K562 (cell line): ENCODE measurements around the gene PI16. TPM values are rescaled to one million over a fixed set of nuclear protein-coding genes. Genes with fewer than 3 reads are reported as not detected.

Source experiments
- CREB1 ChIP-seq, 2 experiments: sonication (generic) in 1 of 2; formaldehyde crosslinking in 1 of 2; IDR thresholded peaks; 2 replicates each; pipeline versions ENCODE4 v1.6.1 to v1.8.0; 2012 to 2022; ENCODE audit warnings: inconsistent platforms in 1 of 2, mild to moderate bottlenecking in 1 of 2, missing genetic modification reagents in 1 of 2, moderate library complexity in 1 of 2
- ETS1 ChIP-seq: conservative IDR thresholded peaks from 2 replicates; pipeline ENCODE4 v1.6.1; 2011; ENCODE audit warnings: low read depth, mild to moderate bottlenecking, low read length; ENCODE audit not compliant: control insufficient read depth
- FOXP1 ChIP-seq: sonication (generic); formaldehyde crosslinking; IDR thresholded peaks from 2 replicates; pipeline ENCODE4 v1.8.0; 2022; ENCODE audit warnings: mild to moderate bottlenecking, missing genetic modification reagents
- HDAC2 ChIP-seq: fragments of 450-650 bp; IDR thresholded peaks from 2 replicates; pipeline ENCODE4 v1.6.1; 2016; ENCODE audit warnings: mild to moderate bottlenecking
- MAFK ChIP-seq: IDR thresholded peaks from 2 replicates; pipeline ENCODE4 v1.6.1; 2011; ENCODE audit warnings: low read length, improper control_type of control experiment
- MCM3 ChIP-seq: fragments of 450-650 bp; IDR thresholded peaks from 2 replicates; pipeline ENCODE4 v1.6.1; 2016
- MTA2 ChIP-seq: fragments of 450-650 bp; IDR thresholded peaks from 2 replicates; pipeline ENCODE4 v1.6.1; 2016; ENCODE audit warnings: low read depth
- RBM17 ChIP-seq: fragments of 200-400 bp; formaldehyde crosslinking; IDR thresholded peaks from 2 replicates; pipeline ENCODE4 v1.6.1; 2017; ENCODE audit warnings: low read depth, mild to moderate bottlenecking, low read length, borderline replicate concordance
- RCOR1 ChIP-seq, 2 experiments: IDR thresholded peaks; 2 replicates each; pipeline ENCODE4 v1.6.1; 2012; ENCODE audit warnings: low read depth in 2 of 2, low read length in 2 of 2, borderline replicate concordance in 1 of 2, improper control_type of control experiment in 1 of 2
- TBL1XR1 ChIP-seq, 2 experiments: IDR thresholded peaks; 2 replicates each; pipeline ENCODE4 v1.6.1; 2012; ENCODE audit warnings: improper control_type of control experiment in 2 of 2, low read length in 2 of 2, mild to moderate bottlenecking in 1 of 2
- TFAP4 ChIP-seq: sonication (generic); formaldehyde crosslinking; IDR thresholded peaks from 2 replicates; pipeline ENCODE4 v1.8.0; 2022; ENCODE audit warnings: missing genetic modification reagents, mild to moderate bottlenecking, moderate library complexity, borderline replicate concordance
- ZBTB40 ChIP-seq, 2 experiments: fragments of 450-650 bp in 1 of 2; sonication (generic) in 1 of 2; formaldehyde crosslinking in 1 of 2; IDR thresholded peaks; 2 replicates each; pipeline versions ENCODE4 v1.7.1 to v1.9.0; 2016 to 2022; ENCODE audit warnings: inconsistent platforms in 1 of 2, mild to moderate bottlenecking in 1 of 2, missing genetic modification reagents in 1 of 2
- ZNF282 ChIP-seq: sonication (generic); formaldehyde crosslinking; IDR thresholded peaks from 2 replicates; pipeline ENCODE4 v1.8.1; 2023; ENCODE audit warnings: missing genetic modification reagents
- ZNF584 ChIP-seq: fragments of 200-800 bp; sonication (Bioruptor generic); IDR thresholded peaks from 2 replicates; pipeline ENCODE4 v1.6.1; 2016; ENCODE audit warnings: low read depth, mild to moderate bottlenecking, missing genetic modification characterization, missing compliant biosample characterization
- ZNF655 ChIP-seq: fragments of 250-450 bp; sonication (Bioruptor Pico); IDR thresholded peaks from 2 replicates; pipeline ENCODE4 v1.5.0; 2021
- ZNF77 ChIP-seq: fragments of 250-450 bp; sonication (Bioruptor Pico); IDR thresholded peaks from 2 replicates; pipeline ENCODE4 v1.5.0; 2020
- polyA plus RNA-seq, 8 experiments: library from polyadenylated mRNA; depleted of rRNA in 4 of 8; stranded (reverse) in 5 of 8; unstranded in 3 of 8; fragments of >200 nt; fragmentation: Nextera tagmentation in 2 of 8; fragmentation: Illumina TruSeq in 1 of 8; extraction: Ambion mirVana in 2 of 8; extraction: Trizol in 1 of 8; gene quantifications; 2 replicates each; pipeline versions ENCODE4 v1.2.1 to v1.2.3, GENCODE V29; 2011 to 2014; ENCODE audit warnings: inconsistent platforms in 1 of 8, missing spikeins in 1 of 8
- total RNA-seq, 7 experiments: library from RNA; depleted of rRNA in 6 of 7; stranded (reverse); fragments of >200 nt in 6 of 7; fragmentation: Illumina TruSeq in 2 of 7; extraction: Trizol in 2 of 7; gene quantifications; 2 replicates each; pipeline versions ENCODE4 v1.2.1 to v1.2.3, GENCODE V29; 2011 to 2021; ENCODE audit warnings: low replicate concordance in 1 of 7

The PI16 gene
- total and polyA plus RNA-seq, 9 of the 15 experiments (the other 6 are each of a cell fraction or from before 2014, with no cell fraction given): 0.06 to 0.18 TPM; not detected in 7

GRCh38 chr6:36962874-36963273 lies 8.3 kb downstream of the PI16 start (continued):
- TF ChIP-seq ETS1: no peak
- no peak for TF ChIP-seq ZNF584 (CRISPR knock-in tag)
- TF ChIP-seq ZNF282: no peak
- 0 out of 4 replicates have a peak, but pooled peaks of 1 of the 2 experiments have one; percentile 16 for TF ChIP-seq RCOR1 (IDR thresholded peaks at IDR 0.05; ENCODE audit: borderline replicate concordance in 1 of 2, low read depth in 2 of 2, low read length in 2 of 2)
- TF ChIP-seq ZNF77 (CRISPR knock-in tag): no peak
- TF ChIP-seq MTA2: no peak
- TF ChIP-seq FOXP1 (CRISPR knock-in tag): 0 out of 2 replicates have a peak, but pooled peaks have one; percentile 40
- no peak for TF ChIP-seq ZNF655 (CRISPR knock-in tag)
- no peak for TF ChIP-seq RBM17
- no peak for TF ChIP-seq TBL1XR1 (IDR thresholded peaks at IDR 0.05; ENCODE audit: low read length in 2 of 2)
- TF ChIP-seq HDAC2: no peak
- no peak for TF ChIP-seq TFAP4 (CRISPR knock-in tag)
- TF ChIP-seq CREB1 (IDR thresholded peaks at IDR 0.05): no peak
- no peak for TF ChIP-seq CREB1 (CRISPR knock-in tag; IDR thresholded peaks at IDR 0.05)
- no peak for TF ChIP-seq MCM3
- TF ChIP-seq MAFK: no peak
- peak; percentile 34; the same call in 1 of the 2 replicates for TF ChIP-seq ZBTB40 (IDR thresholded peaks at IDR 0.05)
- TF ChIP-seq ZBTB40 (CRISPR knock-in tag; IDR thresholded peaks at IDR 0.05): no peak
